DMS53 treated with DMSO at 0.1 percent for 48 hours (cell line): ENCODE measurements around the gene TMEM39A.

ENCODE experiments used
- DNase-seq: peaks from one replicate; lab custom pipeline; 2025; ENCODE audit not compliant: unreplicated experiment; lab: John Stamatoyannopoulos, UW

Gene TMEM39A

GRCh38 chr3:119456469-119456868 is 6.9 kb downstream of the TMEM39A start:
- DNase-seq, result no peak

DNA sequence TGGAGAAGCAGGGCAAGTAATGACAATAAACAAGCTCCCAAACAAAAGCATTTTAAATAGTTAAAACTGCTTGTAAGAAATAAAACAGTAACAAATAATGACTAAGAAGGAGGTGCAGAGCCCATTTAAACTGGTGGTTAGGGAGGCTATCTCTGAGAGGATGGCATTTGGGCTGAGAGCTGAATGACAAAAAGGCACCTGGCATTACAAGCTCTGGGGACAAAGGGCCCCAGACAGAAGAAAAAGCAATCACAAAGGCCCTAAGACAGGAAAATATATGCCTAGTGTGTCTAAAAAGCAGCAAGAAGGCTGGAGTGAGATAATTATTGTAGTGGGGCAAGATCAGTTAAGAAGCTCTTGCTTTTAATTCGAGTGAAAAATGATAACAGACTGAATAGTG is 9.6 kb downstream of the TMEM39A start:
- DNase-seq, result no peak

DNA sequence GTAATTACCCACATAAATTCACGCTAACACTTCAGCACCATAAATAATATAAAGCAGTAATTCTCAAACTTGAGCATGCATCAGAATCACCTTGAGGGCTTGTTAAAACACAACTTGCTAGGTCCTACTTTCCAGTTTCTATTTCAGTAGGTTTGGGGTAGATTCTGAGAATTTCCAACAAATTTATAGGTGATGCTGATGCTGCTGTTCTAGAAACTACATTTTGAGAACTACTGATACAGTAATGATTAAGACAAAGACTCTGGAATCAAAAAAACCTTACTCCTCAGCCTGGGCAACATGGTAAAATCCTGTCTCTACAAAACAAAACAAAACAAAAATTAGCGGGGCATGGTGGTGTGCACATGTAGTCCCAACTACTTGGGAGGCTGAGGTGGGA is 18.8 kb downstream of the TMEM39A start:
- DNase-seq, result no peak

GRCh38 chr3:119443179-119443578 is 20.2 kb downstream of the TMEM39A start:
- no peak for DNase-seq

DNA sequence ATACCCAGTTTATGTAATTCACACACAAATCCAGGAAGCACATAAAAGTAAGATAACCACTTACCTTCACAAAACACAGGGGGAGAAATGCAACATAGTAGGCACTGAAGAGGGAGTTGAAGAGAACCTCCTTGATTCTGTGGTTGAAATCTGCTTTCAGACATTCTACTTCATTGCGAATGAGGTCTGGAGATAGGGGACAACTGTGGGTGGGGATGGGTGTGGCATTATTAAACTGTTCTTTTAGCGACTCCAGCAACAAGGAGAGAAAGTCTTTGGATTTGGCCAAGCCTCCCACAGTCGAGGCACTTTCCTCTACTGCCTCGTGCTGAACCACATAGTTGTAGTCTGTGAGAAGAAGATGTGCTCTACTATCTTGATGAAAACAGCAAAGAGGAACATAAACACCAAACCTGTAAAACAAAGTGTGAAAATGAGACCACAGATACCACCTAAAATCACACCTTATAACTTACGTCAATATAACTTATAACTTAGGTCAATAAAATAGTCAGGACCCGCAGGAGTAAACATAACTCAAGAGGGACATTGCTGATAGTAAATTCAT is 25.6 kb downstream of the TMEM39A start:
- no peak for DNase-seq

GRCh38 chr3:119436977-119437376 is 26.4 kb downstream of the TMEM39A start:
- no peak for DNase-seq

DNA sequence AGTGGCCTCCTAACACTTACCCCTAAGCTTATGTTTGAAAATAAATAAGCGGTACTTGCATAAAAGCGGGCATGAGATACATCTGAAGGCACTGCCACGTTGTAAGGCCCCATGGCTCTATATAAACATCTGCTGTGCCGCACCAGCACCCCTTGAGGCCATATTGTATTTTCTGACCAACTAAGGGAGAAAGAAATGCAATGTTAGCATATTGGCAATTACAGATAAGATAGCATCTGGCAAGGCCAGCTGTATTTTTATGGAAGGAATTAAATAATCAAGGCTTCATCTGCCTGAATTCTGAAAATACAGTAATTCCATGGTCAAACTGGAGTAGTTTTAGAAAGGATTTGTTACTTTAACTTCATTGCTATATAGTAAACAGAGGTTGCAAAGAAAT is 28.7 kb downstream of the TMEM39A start:
- DNase-seq, result no peak

GRCh38 chr3:119433613-119434325 is 29.6 kb downstream of the TMEM39A start:
- no peak for DNase-seq

DNA sequence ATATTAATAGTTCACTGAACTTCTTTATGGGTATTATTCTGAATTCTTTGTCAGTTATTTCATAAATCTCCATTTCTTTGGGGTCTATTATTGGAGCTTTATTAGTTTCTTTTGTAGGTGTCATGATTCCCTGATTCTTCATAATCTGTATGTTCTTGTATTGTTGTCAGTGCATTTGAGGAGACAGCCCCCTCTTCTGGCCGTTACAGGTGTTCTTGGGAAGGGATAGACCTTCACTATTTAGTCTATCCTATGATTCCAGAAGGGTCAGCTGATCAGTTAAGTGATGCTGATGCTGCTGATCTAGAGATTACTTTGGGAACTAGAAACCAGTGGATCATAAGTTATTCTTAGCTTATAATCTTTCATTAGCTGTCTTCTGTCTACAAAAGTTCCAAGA is 34.9 kb downstream of the TMEM39A start:
- DNase-seq, result peak; percentile 3

- no peak for DNase-seq
Measured at GRCh38 chr3:119427669-119428068, 35.7 kb downstream of the TMEM39A start.

- no peak for DNase-seq
Measured at GRCh38 chr3:119420196-119420595, 43.2 kb downstream of the TMEM39A start.

DNA sequence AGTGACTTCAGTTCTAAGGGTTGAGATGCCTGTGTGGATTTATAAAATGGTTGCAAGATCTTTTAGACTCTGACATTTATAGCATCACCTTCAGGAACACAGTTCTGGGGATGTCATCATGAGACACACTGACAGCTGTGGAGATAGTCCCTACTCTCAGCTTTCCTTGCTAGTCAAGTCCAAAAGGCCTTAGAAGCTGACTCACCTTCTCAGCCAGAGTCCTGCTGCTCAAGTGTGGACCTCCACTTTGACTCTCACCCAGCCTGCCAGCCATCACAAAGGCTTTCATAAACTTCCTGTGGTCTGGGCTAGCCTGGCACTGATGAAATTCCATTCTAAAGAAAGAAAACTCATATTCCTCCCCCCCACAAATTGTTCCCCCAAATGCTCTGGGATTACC is 44.8 kb downstream of the TMEM39A start:
- DNase-seq, result no peak

GRCh38 chr3:119417771-119418512 is 45.5 kb downstream of the TMEM39A start:
- no peak for DNase-seq

DNA sequence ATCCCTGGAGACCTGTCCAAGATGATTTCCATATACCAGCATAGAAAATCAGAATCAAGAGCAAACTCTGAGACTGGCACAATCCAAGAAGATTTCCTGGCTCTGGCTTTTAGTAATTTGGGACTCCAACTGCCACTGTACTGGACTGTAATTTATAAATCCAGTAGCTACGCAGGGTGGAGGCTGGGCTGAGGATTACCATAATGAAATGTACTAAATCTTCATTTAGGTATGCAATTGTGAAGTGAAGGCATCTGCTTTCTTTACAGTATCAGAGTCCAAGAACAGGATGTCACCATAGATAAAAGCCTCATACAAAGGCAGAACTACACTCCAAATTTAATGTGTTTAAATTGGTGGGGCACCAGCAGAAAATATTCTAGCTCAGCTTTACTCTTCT is 46.5 kb downstream of the TMEM39A start:
- no peak for DNase-seq

- DNase-seq, result no peak
Measured at GRCh38 chr3:119413603-119414280, 49.7 kb downstream of the TMEM39A start.

DNA sequence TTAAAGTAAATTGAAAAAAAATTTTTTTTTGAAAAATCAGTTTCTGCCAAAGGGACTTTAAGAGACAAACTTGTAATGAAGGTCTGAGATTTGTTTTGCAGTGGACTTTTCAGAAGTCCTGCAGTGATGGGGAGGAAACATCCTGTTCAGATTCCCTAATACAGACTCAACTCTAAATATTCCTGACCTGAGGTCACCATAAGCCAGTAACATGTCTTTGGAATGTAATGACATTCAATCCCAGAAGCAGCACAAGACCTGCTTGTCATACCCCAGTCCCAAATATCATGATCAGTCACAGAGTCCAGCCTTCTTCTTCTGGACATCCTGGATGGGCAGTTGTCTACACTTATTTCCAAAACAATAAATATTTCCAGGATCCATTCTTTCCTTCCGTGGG is 53.6 kb downstream of the TMEM39A start:
- no peak for DNase-seq

GRCh38 chr3:119408243-119408950 is 55.0 kb downstream of the TMEM39A start:
- no peak for DNase-seq

DNA sequence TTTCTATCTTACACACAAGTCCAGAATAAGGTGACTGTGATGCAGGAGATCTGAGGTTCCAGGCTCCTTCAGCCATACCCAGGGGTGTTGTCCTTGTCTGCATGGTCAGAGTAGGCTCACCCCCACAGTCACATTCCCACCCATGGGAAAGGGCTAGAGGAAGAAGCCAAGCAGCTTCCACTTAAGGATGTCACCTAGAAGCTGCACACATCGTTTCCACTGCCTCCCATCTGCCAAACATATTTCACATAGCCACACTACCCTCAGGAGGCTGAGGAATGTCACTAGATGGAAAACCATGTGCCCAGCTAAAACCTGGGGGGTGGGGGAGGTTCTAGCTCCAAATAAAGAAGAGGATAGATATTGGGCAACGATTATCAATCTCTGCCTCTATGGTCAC is 58.1 kb downstream of the TMEM39A start:
- DNase-seq, result no peak

DNA sequence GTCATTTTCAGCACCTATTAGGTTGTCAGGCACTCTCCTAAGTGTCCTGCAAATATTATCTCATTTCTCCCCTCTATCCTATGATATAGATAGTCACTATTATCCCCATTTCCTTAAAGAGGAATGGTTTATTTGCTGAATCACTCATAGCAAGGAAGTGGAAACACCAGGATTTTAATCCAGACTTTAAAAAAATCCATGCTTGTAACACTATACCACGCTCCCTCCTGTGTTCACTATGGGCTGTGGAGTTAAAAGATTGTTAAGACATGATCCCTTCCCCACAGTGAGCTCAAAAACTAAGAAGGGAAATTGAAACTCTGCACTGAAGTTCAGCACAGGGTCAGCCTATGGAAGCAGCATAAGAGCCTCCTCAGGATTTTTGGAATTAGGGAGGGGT is 60.2 kb downstream of the TMEM39A start:
- DNase-seq, result no peak

DNA sequence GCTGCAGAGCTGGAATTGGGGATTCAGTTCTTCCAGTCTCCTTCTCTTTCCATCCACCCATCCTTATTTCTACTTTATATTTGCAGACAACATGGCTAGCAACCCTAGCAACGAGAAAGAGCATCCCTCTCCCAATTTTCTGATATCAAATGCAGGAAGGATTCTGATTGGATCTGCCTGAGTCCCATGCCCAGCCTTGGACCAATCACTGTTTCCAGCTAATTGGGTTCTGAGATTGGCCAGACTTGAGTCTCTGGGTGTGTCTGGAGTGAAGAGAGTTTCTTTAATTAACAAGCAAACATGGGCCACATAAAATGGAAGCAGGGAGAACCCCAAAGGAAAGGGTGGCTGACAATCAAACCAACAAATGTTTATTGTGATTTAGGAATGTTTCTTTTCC is 60.6 kb downstream of the TMEM39A start:
- no peak for DNase-seq
